H9 (cell line): ENCODE measurements around the gene MED13L. TPM values are rescaled to one million over a fixed set of nuclear protein-coding genes. Genes with fewer than 3 reads are reported as not detected.

ENCODE experiments used
- DNase-seq: peaks from one replicate; pipeline ENCODE4 v3.0.0-alpha.2; 2017
- H2AFZ ChIP-seq: one replicate; pipeline ENCODE4 v1.6.1; 2013; ENCODE audit warnings: mild to moderate bottlenecking, low read length, control low read depth, moderate library complexity
- H2AK5ac ChIP-seq: 2 replicates; pipeline ENCODE4 v1.6.1; 2013; ENCODE audit warnings: low read length, control low read depth, mixed read lengths; ENCODE audit not compliant: insufficient read length
- H2BK120ac ChIP-seq: one replicate; pipeline ENCODE4 v1.6.1; 2013; ENCODE audit warnings: low read depth, mild to moderate bottlenecking, low read length, control low read depth, inconsistent platforms; ENCODE audit not compliant: poor library complexity, severe bottlenecking
- H2BK12ac ChIP-seq: 2 replicates; pipeline ENCODE4 v1.6.1; 2013; ENCODE audit warnings: low read length, control low read depth, mixed read lengths, low read depth; ENCODE audit not compliant: insufficient read length
- H2BK15ac ChIP-seq: 2 replicates; pipeline ENCODE4 v1.6.1; 2013; ENCODE audit warnings: low read depth, low read length, control low read depth
- H2BK20ac ChIP-seq: one replicate; pipeline ENCODE4 v1.6.1; 2013; ENCODE audit warnings: low read depth, mild to moderate bottlenecking, low read length, control low read depth, inconsistent platforms; ENCODE audit not compliant: poor library complexity, severe bottlenecking
- H2BK5ac ChIP-seq: 2 replicates; pipeline ENCODE4 v1.6.1; 2013; ENCODE audit warnings: low read length, control low read depth, mixed read lengths; ENCODE audit not compliant: insufficient read length
- H3K14ac ChIP-seq: 2 replicates; pipeline ENCODE4 v1.6.1; 2013; ENCODE audit warnings: low read length, control low read depth; ENCODE audit not compliant: insufficient read depth
- H3K18ac ChIP-seq: 2 replicates; pipeline ENCODE4 v1.6.1; 2013; ENCODE audit warnings: low read depth, mild to moderate bottlenecking, mixed read lengths, low read length, control low read depth; ENCODE audit not compliant: insufficient read length
- H3K23ac ChIP-seq: 2 replicates; pipeline ENCODE4 v1.6.1; 2013; ENCODE audit warnings: low read length, control low read depth, mixed read lengths, low read depth; ENCODE audit not compliant: insufficient read length
- H3K23me2 ChIP-seq: 2 replicates; pipeline ENCODE4 v1.6.1; 2013; ENCODE audit warnings: low read depth, mild to moderate bottlenecking, mixed read lengths, low read length, control low read depth; ENCODE audit not compliant: insufficient read length, poor library complexity, severe bottlenecking
- H3K27ac ChIP-seq: 2 replicates; pipeline ENCODE4 v1.5.1; 2013; ENCODE audit warnings: low read length, control low read depth, mixed read lengths, low read depth; ENCODE audit not compliant: insufficient read length
- H3K27me3 ChIP-seq: 2 replicates; pipeline ENCODE4 v1.6.1; 2013; ENCODE audit warnings: low read length, control low read depth, inconsistent platforms; ENCODE audit not compliant: insufficient read depth
- H3K4ac ChIP-seq: 2 replicates; pipeline ENCODE4 v1.6.1; 2013; ENCODE audit warnings: low read depth, mild to moderate bottlenecking, control low read depth, inconsistent platforms, low read length, moderate library complexity
- H3K4me1 ChIP-seq: 2 replicates; pipeline ENCODE4 v1.6.1; 2013; ENCODE audit warnings: low read length, control low read depth, inconsistent platforms; ENCODE audit not compliant: insufficient read depth
- H3K4me2 ChIP-seq: 2 replicates; pipeline ENCODE4 v1.6.1; 2013; ENCODE audit warnings: low read length, control low read depth, mixed read lengths; ENCODE audit not compliant: insufficient read length, insufficient read depth
- H3K56ac ChIP-seq: 2 replicates; pipeline ENCODE4 v1.6.1; 2013; ENCODE audit warnings: low read depth, mild to moderate bottlenecking, mixed read lengths, low read length, control low read depth; ENCODE audit not compliant: insufficient read length
- H3K79me1 ChIP-seq: 2 replicates; pipeline ENCODE4 v1.6.1; 2013; ENCODE audit warnings: low read depth, mild to moderate bottlenecking, moderate library complexity, low read length, control low read depth, inconsistent platforms; ENCODE audit not compliant: insufficient read depth, poor library complexity, severe bottlenecking
- H3K79me2 ChIP-seq: 2 replicates; pipeline ENCODE4 v1.6.1; 2013; ENCODE audit warnings: low read length, control low read depth, inconsistent platforms; ENCODE audit not compliant: insufficient read depth
- H3K9ac ChIP-seq: 2 replicates; pipeline ENCODE4 v1.6.1; 2013; ENCODE audit warnings: low read length, control low read depth, mixed read lengths; ENCODE audit not compliant: insufficient read length; ENCODE audit errors: extremely low read depth
- H3K9me3 ChIP-seq: one replicate; pipeline ENCODE4 v1.6.1; 2013; ENCODE audit warnings: low read depth, low read length, inconsistent platforms; ENCODE audit not compliant: control insufficient read depth
- H3T11ph ChIP-seq: one replicate; pipeline ENCODE4 v1.6.1; 2013; ENCODE audit warnings: mild to moderate bottlenecking, low read length, control low read depth, inconsistent platforms
- H4K20me1 ChIP-seq: one replicate; pipeline ENCODE4 v1.6.1; 2013; ENCODE audit not compliant: control insufficient read depth, insufficient read length, insufficient read depth
- H4K5ac ChIP-seq: 2 replicates; pipeline ENCODE4 v1.6.1; 2013; ENCODE audit warnings: low read depth, mild to moderate bottlenecking, mixed read lengths, low read length, control low read depth; ENCODE audit not compliant: insufficient read length
- H4K8ac ChIP-seq: replicated peaks from 2 replicates; pipeline ENCODE4 v1.6.1; 2013; ENCODE audit warnings: low read length, control low read depth, mixed read lengths, low read depth; ENCODE audit not compliant: insufficient read length
- H4K91ac ChIP-seq: 2 replicates; pipeline ENCODE4 v1.6.1; 2013; ENCODE audit warnings: low read depth, mild to moderate bottlenecking, moderate library complexity, mixed read lengths, low read length, control low read depth; ENCODE audit not compliant: insufficient read length
- H3K27ac Mint-ChIP-seq, 3 experiments: 2 replicates in 2 of 3; 3 replicates in 1 of 3; pipeline ENCODE4 v1.8.0; 2020 to 2021; ENCODE audit warnings: mixed read lengths in 3 of 3, mild to moderate bottlenecking in 1 of 3, moderate library complexity in 1 of 3
- H3K27me3 Mint-ChIP-seq: 2 replicates; pipeline ENCODE4 v1.8.0; 2021; ENCODE audit warnings: low read depth, mild to moderate bottlenecking, moderate library complexity, mixed read lengths
- H3K36me3 Mint-ChIP-seq, 3 experiments: 2 replicates in 2 of 3; 3 replicates in 1 of 3; pipeline ENCODE4 v1.8.0; 2020 to 2021; ENCODE audit warnings: low read depth in 3 of 3, mixed read lengths in 3 of 3; ENCODE audit not compliant: insufficient read depth in 1 of 3
- H3K4me1 Mint-ChIP-seq, 2 experiments: 2 replicates each; pipeline ENCODE4 v1.8.0; 2020; ENCODE audit warnings: mixed read lengths in 2 of 2
- H3K4me3 Mint-ChIP-seq, 2 experiments: 2 replicates in 1 of 2; 3 replicates in 1 of 2; pipeline ENCODE4 v1.8.0; 2020 to 2021; ENCODE audit warnings: mild to moderate bottlenecking in 2 of 2, mixed read lengths in 2 of 2, moderate library complexity in 1 of 2
- H3K9me3 Mint-ChIP-seq, 2 experiments: 2 replicates in 1 of 2; 3 replicates in 1 of 2; pipeline ENCODE4 v1.8.0; 2020; ENCODE audit warnings: mild to moderate bottlenecking in 2 of 2, mixed read lengths in 2 of 2, moderate library complexity in 1 of 2
- WGBS: extraction: QIAGEN DNeasy Blood & Tissue Kit; methylation state at CpG from one replicate; pipeline ENCODE4 v1.1.7; 2013; ENCODE audit warnings: missing lambda C conversion rate, low lambda C conversion rate, mixed read lengths; ENCODE audit not compliant: insufficient read length; ENCODE audit errors: extremely low coverage; 5-methylcytosine and 5-hydroxymethylcytosine counted together
- total RNA-seq: library from RNA; stranded (reverse); gene quantifications from 2 replicates; pipeline ENCODE4 v1.2.1, GENCODE V29; 2021
- TF ChIP-seq, protein P1 (sequence below): fragments of 200-600 bp; sonication (generic); conservative IDR thresholded peaks from 3 replicates; pipeline ENCODE4 v1.8.0; 2021; ENCODE audit warnings: antibody characterized with exemption, mild to moderate bottlenecking

MED13L gene
- total RNA-seq, 1 experiment from 2014 or later: 52.4 TPM

DNA sequence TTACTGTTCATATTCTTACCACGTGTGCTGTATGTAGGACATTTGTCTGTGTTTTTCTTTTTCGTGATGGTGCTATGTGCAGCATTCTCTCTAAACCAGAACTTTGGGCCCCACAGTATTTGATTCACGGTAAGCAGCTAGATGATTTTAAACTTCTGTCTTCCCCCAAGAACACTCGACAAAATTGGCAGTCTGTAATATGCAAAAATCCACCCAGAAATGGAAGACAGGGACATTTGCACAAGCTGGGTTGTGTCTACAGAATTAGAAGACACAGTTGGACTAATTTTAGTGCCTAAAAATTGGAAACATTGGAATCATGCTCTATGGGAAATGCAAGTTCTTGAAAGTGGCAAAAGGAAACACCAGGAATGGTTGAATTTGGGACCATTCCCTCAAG lies 24.1 kb upstream of the MED13L start:
- WGBS: no CpG with 5 or more reads among the region's 4 CpGs
- Histone ChIP-seq H3K79me1 (no peaks in the 10 kb centered on the region), H3K23ac (no peak overlapping the region), H4K91ac (no peak overlapping the region), H3K79me2 (no peaks in the 10 kb centered on the region), H4K8ac (no peak overlapping the region), H3K27ac (no peak overlapping the region), H3K4ac (no peak overlapping the region), H3K27me3 (no peaks in the 10 kb centered on the region), H3K9me3 (no peaks in the 10 kb centered on the region), H3K18ac (no peak overlapping the region), H3K23me2 (no peaks in the 10 kb centered on the region), H2BK15ac (no peak overlapping the region), H2BK5ac (no peak overlapping the region), H2AK5ac (no peak overlapping the region), H4K20me1 (no peaks in the 10 kb centered on the region), H3K56ac (no peak overlapping the region), H2BK120ac (no peak overlapping the region), H2BK12ac (no peak overlapping the region), H4K5ac (no peak overlapping the region), H3K4me1 (no peaks in the 10 kb centered on the region; the same call in 1 of the 2 replicates), H3K9ac (no peak overlapping the region), H3T11ph (no peak overlapping the region), H3K4me2 (no peak overlapping the region), H3K14ac (no peak overlapping the region), H2AFZ (no peak overlapping the region), H2BK20ac (no peak overlapping the region)
- TF ChIP-seq, protein P1, sequence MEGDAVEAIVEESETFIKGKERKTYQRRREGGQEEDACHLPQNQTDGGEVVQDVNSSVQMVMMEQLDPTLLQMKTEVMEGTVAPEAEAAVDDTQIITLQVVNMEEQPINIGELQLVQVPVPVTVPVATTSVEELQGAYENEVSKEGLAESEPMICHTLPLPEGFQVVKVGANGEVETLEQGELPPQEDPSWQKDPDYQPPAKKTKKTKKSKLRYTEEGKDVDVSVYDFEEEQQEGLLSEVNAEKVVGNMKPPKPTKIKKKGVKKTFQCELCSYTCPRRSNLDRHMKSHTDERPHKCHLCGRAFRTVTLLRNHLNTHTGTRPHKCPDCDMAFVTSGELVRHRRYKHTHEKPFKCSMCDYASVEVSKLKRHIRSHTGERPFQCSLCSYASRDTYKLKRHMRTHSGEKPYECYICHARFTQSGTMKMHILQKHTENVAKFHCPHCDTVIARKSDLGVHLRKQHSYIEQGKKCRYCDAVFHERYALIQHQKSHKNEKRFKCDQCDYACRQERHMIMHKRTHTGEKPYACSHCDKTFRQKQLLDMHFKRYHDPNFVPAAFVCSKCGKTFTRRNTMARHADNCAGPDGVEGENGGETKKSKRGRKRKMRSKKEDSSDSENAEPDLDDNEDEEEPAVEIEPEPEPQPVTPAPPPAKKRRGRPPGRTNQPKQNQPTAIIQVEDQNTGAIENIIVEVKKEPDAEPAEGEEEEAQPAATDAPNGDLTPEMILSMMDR: no peak
- no peaks in the 10 kb centered on the region for H3K36me3 Mint-ChIP-seq
- no peak overlapping the region for H3K27ac Mint-ChIP-seq
- H3K9me3 Mint-ChIP-seq: no peaks in the 10 kb centered on the region; a peak in 1 of 5 replicates
- H3K4me1 Mint-ChIP-seq: peaks cover 16 to 30% of the 10 kb centered on the region in 2 experiments
- no peak overlapping the region for H3K4me3 Mint-ChIP-seq
- no peak for DNase-seq
- H3K27me3 Mint-ChIP-seq: no peaks in the 10 kb centered on the region; the same call in 1 of the 2 replicates
